SK-N-SH (cell line): ENCODE data around the gene ABHD15. TPM values are rescaled to one million over a fixed set of nuclear protein-coding genes. Genes with fewer than 3 reads are reported as not detected.

Source experiments
- CTCF ChIA-PET: fragments of 300-600, 350-600 bp; formaldehyde crosslinking; extraction: SDS; loops from one replicate; lab custom pipeline; 2021; lab: Yijun Ruan, JAX
- POLR2A ChIA-PET: fragments of 350-600 bp; sonication (Branson Sonifier 250); formaldehyde crosslinking; extraction: SDS; loops from one replicate; lab custom pipeline; 2020; ENCODE audit warnings: antibody characterized with exemption, inconsistent platforms; lab: Yijun Ruan, JAX
- DNase-seq: peaks from one replicate; pipeline ENCODE4 v3.0.0; 2012
- H2AFZ ChIP-seq: fragments of 200-600 bp; sonication (generic); 2 replicates; pipeline ENCODE4 v1.8.1; 2016; ENCODE audit warnings: antibody characterized with exemption, mild to moderate bottlenecking, low read depth
- H3F3A ChIP-seq: fragments of 200-600 bp; sonication (generic); replicated peaks from 2 replicates; pipeline ENCODE3; 2016; ENCODE audit warnings: antibody characterized with exemption, mild to moderate bottlenecking; ENCODE audit not compliant: insufficient read depth
- H3K27ac ChIP-seq, 2 experiments: fragments of 200-500 bp in 1 of 2; fragments of 200-600 bp in 1 of 2; sonication (Bioruptor generic) in 1 of 2; sonication (generic), shearing (Covaris generic) in 1 of 2; 2 replicates each; pipeline versions ENCODE4 v1.5.1 to v1.6.1; 2014 to 2016; ENCODE audit warnings: low read depth in 2 of 2, inconsistent platforms in 1 of 2, low read length in 1 of 2, mild to moderate bottlenecking in 1 of 2, mixed read lengths in 1 of 2
- H3K27me3 ChIP-seq: fragments of 200-600 bp; sonication (generic), shearing (Covaris generic); 2 replicates; pipeline ENCODE4 v1.6.1; 2016; ENCODE audit warnings: mixed run types; ENCODE audit not compliant: insufficient read depth
- H3K36me3 ChIP-seq, 2 experiments: fragments of 200-500 bp in 1 of 2; fragments of 200-600 bp in 1 of 2; sonication (Bioruptor generic) in 1 of 2; sonication (generic) in 1 of 2; replicated peaks in 1 of 2; 2 replicates each; pipeline versions ENCODE3 to v1.5.1; 2014 to 2016; ENCODE audit warnings: low read length in 1 of 2, mild to moderate bottlenecking in 1 of 2; ENCODE audit not compliant: insufficient read depth in 2 of 2, control insufficient read depth in 1 of 2
- H3K4me1 ChIP-seq, 2 experiments: fragments of 200-500 bp in 1 of 2; fragments of 200-600 bp in 1 of 2; sonication (Bioruptor generic) in 1 of 2; sonication (generic), shearing (Covaris generic) in 1 of 2; 2 replicates each; pipeline versions ENCODE4 v1.5.1 to v1.6.1; 2014 to 2016; ENCODE audit warnings: low read depth in 1 of 2, low read length in 1 of 2, mixed run types in 1 of 2; ENCODE audit not compliant: insufficient read depth in 2 of 2, control insufficient read depth in 1 of 2
- H3K4me2 ChIP-seq: fragments of 200-600 bp; sonication (generic), shearing (Covaris generic); 2 replicates; pipeline ENCODE4 v1.6.1; 2017; ENCODE audit warnings: mixed run types
- H3K4me3 ChIP-seq, 2 experiments: fragments of 200-500 bp in 1 of 2; fragments of 200-600 bp in 1 of 2; sonication (Bioruptor generic) in 1 of 2; sonication (generic), shearing (Covaris generic) in 1 of 2; 2 replicates each; pipeline versions ENCODE4 v1.5.1 to v1.8.1; 2014 to 2016; ENCODE audit warnings: low read depth in 2 of 2, inconsistent platforms in 1 of 2, low read length in 1 of 2, mild to moderate bottlenecking in 1 of 2, mixed read lengths in 1 of 2, moderate library complexity in 1 of 2
- H3K79me2 ChIP-seq: fragments of 200-600 bp; sonication (generic); 2 replicates; pipeline ENCODE4 v1.8.1; 2017; ENCODE audit warnings: mild to moderate bottlenecking; ENCODE audit not compliant: insufficient read depth
- H3K9ac ChIP-seq: fragments of 200-600 bp; sonication (generic); 2 replicates; pipeline ENCODE4 v1.6.1; 2017; ENCODE audit warnings: mixed run types
- H3K9me2 ChIP-seq: fragments of 200-600 bp; sonication (generic); 2 replicates; pipeline ENCODE4 v1.6.1; 2017; ENCODE audit warnings: mixed run types
- H3K9me3 ChIP-seq: fragments of 200-600 bp; sonication (generic); 2 replicates; pipeline ENCODE4 v1.6.1; 2017; ENCODE audit warnings: mixed run types, mild to moderate bottlenecking, moderate library complexity
- H4K20me1 ChIP-seq: fragments of 200-600 bp; sonication (generic); 2 replicates; pipeline ENCODE4 v1.6.1; 2017; ENCODE audit warnings: mild to moderate bottlenecking, mixed run types; ENCODE audit not compliant: insufficient read depth
- CHD2 ChIP-seq: fragments of 150-350 bp; IDR thresholded peaks from 2 replicates; pipeline ENCODE4 v1.6.1; 2018; ENCODE audit warnings: low read length; ENCODE audit not compliant: partially characterized antibody
- ELF1 ChIP-seq: IDR thresholded peaks from 2 replicates; pipeline ENCODE4 v1.4.0; 2012
- GATA2 ChIP-seq: sonication (generic); formaldehyde crosslinking; IDR thresholded peaks from 2 replicates; pipeline ENCODE4 v1.5.0; 2020; ENCODE audit warnings: mild to moderate bottlenecking, missing genetic modification reagents
- NFIC ChIP-seq: IDR thresholded peaks from 2 replicates; pipeline ENCODE4 v1.4.0; 2012; ENCODE audit warnings: borderline replicate concordance
- RAD21 ChIP-seq: IDR thresholded peaks from 2 replicates; pipeline ENCODE4 v1.6.1; 2012; ENCODE audit warnings: mild to moderate bottlenecking, low read length
- RCOR1 ChIP-seq: fragments of 150-350 bp; IDR thresholded peaks from 2 replicates; pipeline ENCODE4 v1.6.1; 2017; ENCODE audit warnings: antibody characterized with exemption, low read length
- SIN3A ChIP-seq: IDR thresholded peaks from 2 replicates; pipeline ENCODE4 v1.6.1; 2012; ENCODE audit warnings: low read depth, mild to moderate bottlenecking, low read length, moderate library complexity, borderline replicate concordance
- SMC3 ChIP-seq: IDR thresholded peaks from 2 replicates; pipeline ENCODE4 v1.6.1; 2012; ENCODE audit warnings: low read depth, low read length, improper control_type of control experiment
- TAF1 ChIP-seq: IDR thresholded peaks from 2 replicates; pipeline ENCODE4 v1.6.1; 2012; ENCODE audit warnings: low read depth, mild to moderate bottlenecking, low read length, moderate library complexity, borderline replicate concordance
- WGBS: methylation state at CpG from one replicate; pipeline ENCODE4 v1.1.6; 2017; ENCODE audit warnings: low lambda C conversion rate; 5-methylcytosine and 5-hydroxymethylcytosine counted together
- polyA plus RNA-seq, 3 experiments: library from polyadenylated mRNA; depleted of rRNA; stranded (reverse); fragments of >200 nt; gene quantifications; 2 replicates each; pipeline ENCODE4 v1.2.3, GENCODE V29; 2012
- TF ChIP-seq, protein P1 (sequence below): fragments of 150-350 bp; IDR thresholded peaks from 2 replicates; pipeline ENCODE4 v1.6.1; 2017; ENCODE audit warnings: antibody characterized with exemption, low read length, low read depth, borderline replicate concordance
- TF ChIP-seq, protein P2 (sequence below): fragments of 150-350 bp; IDR thresholded peaks from 2 replicates; pipeline ENCODE4 v1.6.1; 2016; ENCODE audit warnings: mild to moderate bottlenecking, low read depth, low read length
- TF ChIP-seq, protein P3 (sequence below): IDR thresholded peaks from 2 replicates; pipeline ENCODE4 v1.4.0; 2012; ENCODE audit warnings: low read depth, borderline replicate concordance
- TF ChIP-seq, protein P4 (sequence below): IDR thresholded peaks from 2 replicates; pipeline ENCODE4 v1.6.1; 2012; ENCODE audit warnings: mild to moderate bottlenecking, low read depth, low read length, moderate library complexity

Gene ABHD15
- polyA plus RNA-seq, 1 of the 3 experiments (the other 2 are of a cell fraction) = 7.0 TPM

DNA sequence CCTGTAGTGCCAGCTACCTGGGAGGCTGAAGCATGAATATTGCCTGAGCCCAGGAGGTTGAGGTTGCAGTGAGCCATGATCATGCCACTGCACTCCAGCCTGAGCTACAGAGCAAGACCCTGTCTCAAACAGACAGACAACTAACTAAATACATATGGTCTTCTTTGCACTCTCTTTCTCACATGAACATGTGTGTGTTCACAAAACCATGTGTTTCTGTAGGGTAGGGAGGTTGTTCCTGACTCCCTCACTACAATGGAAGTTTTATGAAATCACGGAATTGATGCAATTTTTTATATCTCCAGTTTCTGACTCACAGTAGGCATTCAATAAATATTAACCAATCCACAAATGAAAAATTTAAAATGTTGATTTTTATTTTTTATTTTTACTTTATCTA is 48.5 kb downstream of the ABHD15 start (continued):
- no peak for TF ChIP-seq SIN3A
- no peak for TF ChIP-seq GATA2
- TF ChIP-seq, protein P1, sequence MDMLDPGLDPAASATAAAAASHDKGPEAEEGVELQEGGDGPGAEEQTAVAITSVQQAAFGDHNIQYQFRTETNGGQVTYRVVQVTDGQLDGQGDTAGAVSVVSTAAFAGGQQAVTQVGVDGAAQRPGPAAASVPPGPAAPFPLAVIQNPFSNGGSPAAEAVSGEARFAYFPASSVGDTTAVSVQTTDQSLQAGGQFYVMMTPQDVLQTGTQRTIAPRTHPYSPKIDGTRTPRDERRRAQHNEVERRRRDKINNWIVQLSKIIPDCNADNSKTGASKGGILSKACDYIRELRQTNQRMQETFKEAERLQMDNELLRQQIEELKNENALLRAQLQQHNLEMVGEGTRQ = no peak
- no peak for TF ChIP-seq NFIC
- TF ChIP-seq, protein P2, sequence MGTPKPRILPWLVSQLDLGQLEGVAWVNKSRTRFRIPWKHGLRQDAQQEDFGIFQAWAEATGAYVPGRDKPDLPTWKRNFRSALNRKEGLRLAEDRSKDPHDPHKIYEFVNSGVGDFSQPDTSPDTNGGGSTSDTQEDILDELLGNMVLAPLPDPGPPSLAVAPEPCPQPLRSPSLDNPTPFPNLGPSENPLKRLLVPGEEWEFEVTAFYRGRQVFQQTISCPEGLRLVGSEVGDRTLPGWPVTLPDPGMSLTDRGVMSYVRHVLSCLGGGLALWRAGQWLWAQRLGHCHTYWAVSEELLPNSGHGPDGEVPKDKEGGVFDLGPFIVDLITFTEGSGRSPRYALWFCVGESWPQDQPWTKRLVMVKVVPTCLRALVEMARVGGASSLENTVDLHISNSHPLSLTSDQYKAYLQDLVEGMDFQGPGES = no peak
- no peak for TF ChIP-seq RAD21
- no peak for TF ChIP-seq RCOR1
- TF ChIP-seq CHD2 = no peak
- TF ChIP-seq, protein P3, sequence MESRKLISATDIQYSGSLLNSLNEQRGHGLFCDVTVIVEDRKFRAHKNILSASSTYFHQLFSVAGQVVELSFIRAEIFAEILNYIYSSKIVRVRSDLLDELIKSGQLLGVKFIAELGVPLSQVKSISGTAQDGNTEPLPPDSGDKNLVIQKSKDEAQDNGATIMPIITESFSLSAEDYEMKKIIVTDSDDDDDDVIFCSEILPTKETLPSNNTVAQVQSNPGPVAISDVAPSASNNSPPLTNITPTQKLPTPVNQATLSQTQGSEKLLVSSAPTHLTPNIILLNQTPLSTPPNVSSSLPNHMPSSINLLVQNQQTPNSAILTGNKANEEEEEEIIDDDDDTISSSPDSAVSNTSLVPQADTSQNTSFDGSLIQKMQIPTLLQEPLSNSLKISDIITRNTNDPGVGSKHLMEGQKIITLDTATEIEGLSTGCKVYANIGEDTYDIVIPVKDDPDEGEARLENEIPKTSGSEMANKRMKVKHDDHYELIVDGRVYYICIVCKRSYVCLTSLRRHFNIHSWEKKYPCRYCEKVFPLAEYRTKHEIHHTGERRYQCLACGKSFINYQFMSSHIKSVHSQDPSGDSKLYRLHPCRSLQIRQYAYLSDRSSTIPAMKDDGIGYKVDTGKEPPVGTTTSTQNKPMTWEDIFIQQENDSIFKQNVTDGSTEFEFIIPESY = no peak

DNA sequence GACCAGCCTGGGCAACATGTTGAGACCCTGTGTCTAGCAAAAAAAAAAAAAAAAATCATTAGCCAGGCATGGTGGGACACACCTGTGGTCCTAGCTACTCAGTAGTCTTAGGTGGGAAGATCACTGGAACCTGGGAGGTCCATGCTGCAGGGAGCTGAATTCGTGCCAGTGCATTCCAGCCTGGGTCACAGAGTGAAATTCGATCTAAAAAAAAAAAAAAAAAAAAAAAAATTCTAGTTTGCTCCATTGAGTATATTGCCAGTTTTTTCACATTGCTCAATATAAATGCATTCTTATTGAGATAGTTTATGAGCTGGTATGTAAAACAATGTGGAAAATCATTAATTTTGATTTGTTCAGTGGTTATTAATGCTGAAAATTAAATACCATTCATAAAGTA is 52.0 kb downstream of the ABHD15 start:
- H3K9me2 ChIP-seq = no peaks in the 10 kb centered on the region
- H3K79me2 ChIP-seq = 0 out of 2 replicates have a peak, but pooled peaks cover 4% of the 10 kb centered on the region
- H3K9me3 ChIP-seq = no peaks in the 10 kb centered on the region
- H3K9ac ChIP-seq = no peak overlapping the region
- peak overlapping the region in 1 of 2 experiments; percentile 7; a peak in 1 of 4 replicates for H3K27ac ChIP-seq
- H3K4me1 ChIP-seq = 0 out of 4 replicates have a peak, but pooled peaks cover 0 to 7% of the 10 kb centered on the region in 2 experiments
- TF ChIP-seq, protein P3 = no peak
- TF ChIP-seq, protein P4, sequence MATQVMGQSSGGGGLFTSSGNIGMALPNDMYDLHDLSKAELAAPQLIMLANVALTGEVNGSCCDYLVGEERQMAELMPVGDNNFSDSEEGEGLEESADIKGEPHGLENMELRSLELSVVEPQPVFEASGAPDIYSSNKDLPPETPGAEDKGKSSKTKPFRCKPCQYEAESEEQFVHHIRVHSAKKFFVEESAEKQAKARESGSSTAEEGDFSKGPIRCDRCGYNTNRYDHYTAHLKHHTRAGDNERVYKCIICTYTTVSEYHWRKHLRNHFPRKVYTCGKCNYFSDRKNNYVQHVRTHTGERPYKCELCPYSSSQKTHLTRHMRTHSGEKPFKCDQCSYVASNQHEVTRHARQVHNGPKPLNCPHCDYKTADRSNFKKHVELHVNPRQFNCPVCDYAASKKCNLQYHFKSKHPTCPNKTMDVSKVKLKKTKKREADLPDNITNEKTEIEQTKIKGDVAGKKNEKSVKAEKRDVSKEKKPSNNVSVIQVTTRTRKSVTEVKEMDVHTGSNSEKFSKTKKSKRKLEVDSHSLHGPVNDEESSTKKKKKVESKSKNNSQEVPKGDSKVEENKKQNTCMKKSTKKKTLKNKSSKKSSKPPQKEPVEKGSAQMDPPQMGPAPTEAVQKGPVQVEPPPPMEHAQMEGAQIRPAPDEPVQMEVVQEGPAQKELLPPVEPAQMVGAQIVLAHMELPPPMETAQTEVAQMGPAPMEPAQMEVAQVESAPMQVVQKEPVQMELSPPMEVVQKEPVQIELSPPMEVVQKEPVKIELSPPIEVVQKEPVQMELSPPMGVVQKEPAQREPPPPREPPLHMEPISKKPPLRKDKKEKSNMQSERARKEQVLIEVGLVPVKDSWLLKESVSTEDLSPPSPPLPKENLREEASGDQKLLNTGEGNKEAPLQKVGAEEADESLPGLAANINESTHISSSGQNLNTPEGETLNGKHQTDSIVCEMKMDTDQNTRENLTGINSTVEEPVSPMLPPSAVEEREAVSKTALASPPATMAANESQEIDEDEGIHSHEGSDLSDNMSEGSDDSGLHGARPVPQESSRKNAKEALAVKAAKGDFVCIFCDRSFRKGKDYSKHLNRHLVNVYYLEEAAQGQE = no peak
- TF ChIP-seq SMC3 = no peak
- no peak for TF ChIP-seq RCOR1
- TF ChIP-seq TAF1 = no peak
- TF ChIP-seq ELF1 = no peak
- H2AFZ ChIP-seq = no peak overlapping the region
- H3K4me3 ChIP-seq = no peak overlapping the region
- H3K36me3 ChIP-seq = peaks cover 18 to 74% of the 10 kb centered on the region in 2 experiments
- no peaks in the 10 kb centered on the region for H3K27me3 ChIP-seq
- peaks cover 9% of the 10 kb centered on the region for H3F3A ChIP-seq
- ChIA-PET CTCF (interaction anchor here (0.6 to 3.1 kb wide), 3 partner anchors 13 to 222 kb away, joined by 3 to 10 read pairs (median 3); no protein-coding TSS in a partner anchor), POLR2A (no interaction called here)
- H4K20me1 ChIP-seq = no peaks in the 10 kb centered on the region
- H3K4me2 ChIP-seq = no peak overlapping the region
- WGBS = 62% methylated on average over 2 of the region's 2 CpGs
- no peak for DNase-seq
